Gastroesophageal sphincter (tissue), 3 donors: ENCODE data around the gene KIAA0586.

Experiments used
- EP300 ChIP-seq: sonication (generic); formaldehyde crosslinking; IDR thresholded peaks from one replicate; pipeline ENCODE4 v1.6.1; 2017; ENCODE audit warnings: antibody characterized with exemption, mild to moderate bottlenecking
- POLR2A ChIP-seq, 2 donors: fragments of 450-650 bp; IDR thresholded peaks; one replicate each; pipeline ENCODE4 v1.6.1; 2017; ENCODE audit warnings: antibody characterized with exemption in 2 of 2, mild to moderate bottlenecking in 2 of 2, moderate library complexity in 1 of 2
- TF ChIP-seq, protein P1 (sequence below), 4 experiments: fragments of 200-600 bp in 2 of 4; fragments of 450-650 bp in 2 of 4; sonication (generic) in 1 of 4; IDR thresholded peaks; one replicate each; pipeline ENCODE4 v1.5.1; 2017 to 2019; ENCODE audit warnings: antibody characterized with exemption in 4 of 4, mild to moderate bottlenecking in 2 of 4, moderate library complexity in 2 of 4

DNA sequence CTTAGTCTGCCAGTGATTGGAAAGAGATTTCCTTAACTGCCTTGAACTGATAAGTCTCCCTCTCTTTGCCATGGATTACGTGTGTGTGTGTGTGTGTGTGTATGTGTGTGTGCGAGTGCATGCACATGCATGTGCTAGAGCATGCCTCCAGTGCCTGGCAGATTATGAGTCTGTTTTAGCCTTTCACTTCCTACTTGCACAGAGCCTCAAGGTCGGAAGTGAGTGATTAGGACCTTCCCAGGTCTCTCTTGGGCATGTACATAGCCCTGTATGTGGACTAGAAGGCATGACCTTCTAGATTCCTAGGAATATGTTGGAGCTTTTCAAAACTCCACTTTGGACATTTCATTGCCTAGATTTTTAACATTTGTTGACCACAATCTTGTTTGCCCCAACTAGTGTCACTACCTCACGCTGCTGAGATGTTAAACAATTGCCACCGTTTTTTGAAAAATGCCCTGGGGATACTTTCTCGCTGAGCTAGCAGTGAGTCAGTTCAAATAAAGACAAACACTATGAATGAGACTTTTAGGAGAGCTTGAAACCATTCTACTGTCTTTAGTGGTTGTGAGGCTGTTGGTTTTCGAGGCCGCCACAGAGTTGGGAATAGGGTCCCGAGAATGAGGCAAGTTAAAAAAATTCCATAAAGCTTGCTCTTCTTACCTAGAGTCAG lies 28.2 kb downstream of the KIAA0586 start:
- TF ChIP-seq, protein P1, sequence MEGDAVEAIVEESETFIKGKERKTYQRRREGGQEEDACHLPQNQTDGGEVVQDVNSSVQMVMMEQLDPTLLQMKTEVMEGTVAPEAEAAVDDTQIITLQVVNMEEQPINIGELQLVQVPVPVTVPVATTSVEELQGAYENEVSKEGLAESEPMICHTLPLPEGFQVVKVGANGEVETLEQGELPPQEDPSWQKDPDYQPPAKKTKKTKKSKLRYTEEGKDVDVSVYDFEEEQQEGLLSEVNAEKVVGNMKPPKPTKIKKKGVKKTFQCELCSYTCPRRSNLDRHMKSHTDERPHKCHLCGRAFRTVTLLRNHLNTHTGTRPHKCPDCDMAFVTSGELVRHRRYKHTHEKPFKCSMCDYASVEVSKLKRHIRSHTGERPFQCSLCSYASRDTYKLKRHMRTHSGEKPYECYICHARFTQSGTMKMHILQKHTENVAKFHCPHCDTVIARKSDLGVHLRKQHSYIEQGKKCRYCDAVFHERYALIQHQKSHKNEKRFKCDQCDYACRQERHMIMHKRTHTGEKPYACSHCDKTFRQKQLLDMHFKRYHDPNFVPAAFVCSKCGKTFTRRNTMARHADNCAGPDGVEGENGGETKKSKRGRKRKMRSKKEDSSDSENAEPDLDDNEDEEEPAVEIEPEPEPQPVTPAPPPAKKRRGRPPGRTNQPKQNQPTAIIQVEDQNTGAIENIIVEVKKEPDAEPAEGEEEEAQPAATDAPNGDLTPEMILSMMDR (IDR thresholded peaks at IDR 0.05): no peak
- TF ChIP-seq EP300: no peak
- no peak for TF ChIP-seq POLR2A (IDR thresholded peaks at IDR 0.05)
